Measurements from ENCODE around the gene LCE2D. TPM values are rescaled to one million over a fixed set of nuclear protein-coding genes. Genes with fewer than 3 reads are reported as not detected.

Gene LCE2D
- not detected for total RNA-seq

- H3K27me3 Mint-ChIP-seq: peaks cover 21% of the 10 kb centered on the region
- H3K4me3 Mint-ChIP-seq: no peak within 1 kb of the TSS
- no peak for ATAC-seq (replicated peaks)
- H3K4me1 Mint-ChIP-seq: no peaks in the 10 kb centered on the region
- no peak within 1 kb of the TSS for H3K27ac Mint-ChIP-seq
- no peaks in the 10 kb centered on the region for H3K36me3 Mint-ChIP-seq (ENCODE audit: low read depth)
- no peaks in the 10 kb centered on the region for H3K9me3 Mint-ChIP-seq
These were observed at the start of gene LCE2D for GRCh38 chr1:152663098-152663497. TSS of gene LCE2D (plus strand) at chr1:152663380. CDS start at chr1:152664106, 726 bp downstream.

DNA sequence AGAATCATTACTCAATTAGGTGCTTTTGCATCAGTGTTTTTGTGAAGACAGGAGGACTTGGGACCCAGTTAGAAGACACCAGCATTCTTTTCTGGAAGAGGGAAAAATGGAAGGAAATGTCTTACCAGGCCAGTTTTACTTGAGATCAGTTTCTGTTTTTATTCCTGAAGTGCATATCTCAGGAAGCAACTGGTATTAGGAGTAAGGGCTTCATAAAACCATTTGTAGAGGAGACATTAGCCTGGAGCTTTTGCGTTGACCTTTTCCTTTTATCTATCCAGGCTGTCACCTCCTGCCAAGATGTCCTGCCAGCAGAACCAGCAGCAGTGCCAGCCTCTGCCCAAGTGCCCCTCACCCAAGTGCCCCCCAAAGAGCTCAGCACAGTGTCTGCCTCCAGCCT, 49.7 kb upstream of the LCE2D start, which contains the start of gene LCE3B:
Gene LCE3B, plus strand, starts transcription at position 301 of the 400 bp plus-strand sequence. Its CDS starts 0 bp downstream, at position 301.
- peaks cover 41% of the 10 kb centered on the region for H3K27me3 Mint-ChIP-seq
- H3K4me1 Mint-ChIP-seq: no peaks in the 10 kb centered on the region
- H3K27ac Mint-ChIP-seq: no peak within 1 kb of the TSS
- no peak within 1 kb of the TSS for H3K4me3 Mint-ChIP-seq
- ATAC-seq (replicated peaks): no peak
- H3K36me3 Mint-ChIP-seq (ENCODE audit: low read depth): no peaks in the 10 kb centered on the region
- H3K9me3 Mint-ChIP-seq: peaks cover 3% of the 10 kb centered on the region

DNA sequence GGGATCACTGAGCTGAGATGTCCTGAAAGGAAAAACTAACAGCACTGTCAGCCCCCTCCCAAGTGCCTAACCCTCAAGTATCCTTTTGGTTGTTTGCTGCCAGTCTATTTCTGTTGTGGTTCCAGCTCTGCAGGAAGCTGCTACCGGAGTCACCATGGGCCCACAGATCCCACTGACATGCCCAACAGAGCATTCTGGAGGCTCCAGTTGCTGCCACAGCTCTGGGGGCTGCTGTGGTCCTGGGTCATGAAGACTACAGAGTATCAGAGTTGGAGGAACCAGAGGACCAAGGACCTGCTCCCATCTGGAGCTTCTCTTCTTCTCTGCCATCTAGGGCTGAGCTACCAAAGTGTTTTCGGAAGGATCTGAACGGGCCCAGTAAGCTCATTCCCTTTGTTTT, 41.2 kb upstream of the LCE2D start:
- peaks cover 19% of the 10 kb centered on the region for H3K27me3 Mint-ChIP-seq
- H3K4me3 Mint-ChIP-seq: no peak overlapping the region
- no peak for ATAC-seq (replicated peaks)
- H3K36me3 Mint-ChIP-seq (ENCODE audit: low read depth): no peaks in the 10 kb centered on the region
- no peaks in the 10 kb centered on the region for H3K4me1 Mint-ChIP-seq
- no peak overlapping the region for H3K27ac Mint-ChIP-seq
- H3K9me3 Mint-ChIP-seq: peaks cover 7% of the 10 kb centered on the region

GRCh38 chr1:152622803-152623202, 40.4 kb upstream of the LCE2D start, which contains the start of gene LCE3A:
TSS of gene LCE3A (minus strand) at chr1:152623103. CDS start at chr1:152623103, 0 bp downstream.
- Mint-ChIP-seq H3K27ac (no peak within 1 kb of the TSS), H3K36me3 (ENCODE audit: low read depth) (no peaks in the 10 kb centered on the region), H3K4me1 (no peaks in the 10 kb centered on the region), H3K27me3 (peaks cover 27% of the 10 kb centered on the region), H3K9me3 (peaks cover 7% of the 10 kb centered on the region), H3K4me3 (no peak within 1 kb of the TSS)
- ATAC-seq (replicated peaks): no peak

DNA sequence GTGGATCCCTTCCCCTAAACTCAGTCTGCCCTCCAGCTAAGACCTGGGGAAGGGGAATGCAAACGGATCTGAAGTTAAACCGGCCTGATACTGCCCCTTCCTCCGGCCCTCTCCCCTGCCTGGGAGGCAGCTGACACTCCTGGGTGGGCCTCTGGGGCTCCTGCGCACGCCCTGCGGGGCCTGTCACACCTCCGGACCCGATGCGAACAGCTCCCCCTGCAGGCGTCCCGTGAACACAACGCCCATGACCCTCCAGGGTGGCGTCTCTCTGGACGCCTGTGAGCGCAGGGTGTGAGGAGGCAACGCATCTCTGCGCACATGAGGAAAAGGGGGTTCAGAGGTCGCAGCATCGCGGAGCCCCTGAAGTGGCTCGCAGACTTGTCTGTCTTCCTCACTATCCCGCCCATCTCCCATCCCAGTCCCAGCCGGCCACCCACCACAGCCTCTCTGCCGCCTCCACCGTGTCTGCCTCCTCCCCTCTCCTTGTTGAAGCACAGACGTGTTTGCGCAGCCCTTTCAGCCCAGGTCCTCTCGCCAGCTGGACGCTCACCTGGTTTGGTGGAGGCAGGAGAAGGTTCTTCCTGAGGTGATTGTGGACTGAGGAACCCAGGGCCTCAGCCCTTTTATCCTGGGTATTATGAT, 39.9 kb upstream of the LCE2D start:
- no peaks in the 10 kb centered on the region for H3K36me3 Mint-ChIP-seq (ENCODE audit: low read depth)
- no peak overlapping the region for H3K27ac Mint-ChIP-seq
- peaks cover 31% of the 10 kb centered on the region for H3K27me3 Mint-ChIP-seq
- H3K4me3 Mint-ChIP-seq: no peak overlapping the region
- no peaks in the 10 kb centered on the region for H3K4me1 Mint-ChIP-seq
- no peak for ATAC-seq (replicated peaks)
- peaks cover 6% of the 10 kb centered on the region for H3K9me3 Mint-ChIP-seq

DNA sequence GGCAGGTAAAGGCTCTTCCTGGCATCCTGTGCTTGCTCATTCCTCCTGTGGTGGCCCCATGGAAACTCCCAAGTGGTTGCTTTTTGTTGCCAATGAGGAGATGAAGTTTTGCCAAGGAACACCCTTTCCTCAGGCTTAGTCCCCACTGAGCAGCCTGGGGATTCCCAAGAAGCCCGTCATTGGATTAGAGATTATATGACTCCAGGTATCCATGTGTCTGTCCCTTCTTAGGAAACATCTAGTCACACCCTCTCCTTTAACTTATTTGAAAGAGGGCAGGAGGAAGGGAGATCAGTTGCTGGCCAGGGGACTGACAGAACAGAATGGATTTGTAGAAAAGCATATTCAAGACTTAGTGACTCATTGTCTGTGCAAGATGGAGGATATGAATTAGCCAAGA, 36.4 kb upstream of the LCE2D start:
- Mint-ChIP-seq H3K36me3 (ENCODE audit: low read depth) (no peaks in the 10 kb centered on the region), H3K9me3 (no peaks in the 10 kb centered on the region), H3K4me1 (no peaks in the 10 kb centered on the region), H3K27me3 (peaks cover 35% of the 10 kb centered on the region), H3K4me3 (no peak overlapping the region), H3K27ac (no peak overlapping the region)
- ATAC-seq (replicated peaks): no peak

DNA sequence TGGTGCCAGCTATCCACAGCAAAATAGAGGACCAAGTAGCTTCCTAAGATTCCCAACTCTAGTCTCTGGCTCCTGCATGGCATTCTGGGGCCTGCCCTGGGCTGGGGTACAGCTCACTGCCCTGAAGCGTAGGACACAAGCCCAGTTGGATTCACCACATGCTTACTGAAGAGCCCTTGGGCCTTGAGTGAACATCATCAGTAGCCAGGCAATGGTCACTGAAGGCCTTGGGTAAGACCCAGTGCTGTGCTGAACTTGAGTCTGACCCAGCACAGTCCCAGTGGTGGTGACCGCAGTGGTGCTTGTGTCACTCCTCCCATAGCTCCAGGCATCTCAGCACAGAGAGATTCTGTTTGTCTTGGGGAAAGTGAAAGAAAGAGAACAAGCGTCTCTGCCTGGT, 32.6 kb upstream of the LCE2D start:
- Mint-ChIP-seq H3K27ac (no peak overlapping the region), H3K27me3 (peaks cover 26% of the 10 kb centered on the region), H3K4me1 (no peaks in the 10 kb centered on the region), H3K4me3 (no peak overlapping the region), H3K36me3 (ENCODE audit: low read depth) (no peaks in the 10 kb centered on the region), H3K9me3 (no peaks in the 10 kb centered on the region)
- no peak for ATAC-seq (replicated peaks)

DNA sequence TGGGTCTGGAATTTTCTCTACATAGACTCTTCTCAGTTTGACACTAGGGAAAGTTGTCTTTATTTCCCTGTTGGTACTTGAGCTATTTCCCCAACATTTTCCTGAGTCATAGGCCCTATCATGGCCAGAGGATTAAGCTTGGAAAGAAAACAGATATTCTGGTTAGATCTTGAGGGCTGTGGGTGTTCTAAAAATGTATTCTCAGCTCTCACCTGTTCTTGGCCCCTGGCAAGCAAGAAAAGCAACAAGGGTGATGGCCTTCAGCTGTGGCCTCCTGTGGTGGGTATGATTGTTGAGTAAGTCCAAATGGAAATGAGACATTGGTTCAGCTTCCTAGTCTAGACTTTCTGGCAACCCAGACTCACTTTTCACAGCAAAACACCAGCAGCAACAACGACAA, 22.8 kb upstream of the LCE2D start:
- peaks cover 4% of the 10 kb centered on the region for H3K27me3 Mint-ChIP-seq
- no peaks in the 10 kb centered on the region for H3K36me3 Mint-ChIP-seq (ENCODE audit: low read depth)
- peaks cover 6% of the 10 kb centered on the region for H3K9me3 Mint-ChIP-seq
- H3K4me1 Mint-ChIP-seq: no peaks in the 10 kb centered on the region
- H3K27ac Mint-ChIP-seq: no peak overlapping the region
- no peak for ATAC-seq (replicated peaks)
- H3K4me3 Mint-ChIP-seq: no peak overlapping the region

DNA sequence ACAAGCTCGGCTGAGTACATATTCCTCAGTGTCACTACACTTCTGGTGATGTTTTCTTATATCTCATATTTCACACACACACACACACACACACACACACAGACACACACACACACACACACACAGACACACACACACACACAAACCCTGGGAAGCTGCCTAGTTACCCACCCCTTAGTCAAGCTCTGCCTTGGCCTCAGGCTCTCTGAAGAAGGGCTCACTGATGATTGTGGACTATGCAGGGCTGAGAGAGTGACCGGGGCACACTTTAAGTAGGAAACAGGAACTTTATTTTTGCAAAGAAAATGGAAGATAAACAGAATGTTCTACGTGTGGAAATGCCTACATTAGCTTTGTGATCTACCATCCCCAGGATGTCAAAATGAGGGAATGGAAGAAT, 19.2 kb upstream of the LCE2D start:
- no peak for ATAC-seq (replicated peaks)
- Mint-ChIP-seq H3K36me3 (ENCODE audit: low read depth) (no peaks in the 10 kb centered on the region), H3K4me3 (no peak overlapping the region), H3K27ac (no peak overlapping the region), H3K9me3 (peaks cover 6% of the 10 kb centered on the region), H3K27me3 (peaks cover 7% of the 10 kb centered on the region), H3K4me1 (no peaks in the 10 kb centered on the region)

- H3K36me3 Mint-ChIP-seq (ENCODE audit: low read depth): no peaks in the 10 kb centered on the region
- no peaks in the 10 kb centered on the region for H3K9me3 Mint-ChIP-seq
- H3K4me3 Mint-ChIP-seq: no peak overlapping the region
- peaks cover 7% of the 10 kb centered on the region for H3K27me3 Mint-ChIP-seq
- no peak for ATAC-seq (replicated peaks)
- no peak overlapping the region for H3K27ac Mint-ChIP-seq
- no peaks in the 10 kb centered on the region for H3K4me1 Mint-ChIP-seq
These were observed 18.0 kb upstream of the LCE2D start for GRCh38 chr1:152645146-152645545.

GRCh38 chr1:152646656-152647055, 16.5 kb upstream of the LCE2D start:
- Mint-ChIP-seq H3K4me3 (no peak overlapping the region), H3K9me3 (no peaks in the 10 kb centered on the region)
- no peak for ATAC-seq (replicated peaks)

DNA sequence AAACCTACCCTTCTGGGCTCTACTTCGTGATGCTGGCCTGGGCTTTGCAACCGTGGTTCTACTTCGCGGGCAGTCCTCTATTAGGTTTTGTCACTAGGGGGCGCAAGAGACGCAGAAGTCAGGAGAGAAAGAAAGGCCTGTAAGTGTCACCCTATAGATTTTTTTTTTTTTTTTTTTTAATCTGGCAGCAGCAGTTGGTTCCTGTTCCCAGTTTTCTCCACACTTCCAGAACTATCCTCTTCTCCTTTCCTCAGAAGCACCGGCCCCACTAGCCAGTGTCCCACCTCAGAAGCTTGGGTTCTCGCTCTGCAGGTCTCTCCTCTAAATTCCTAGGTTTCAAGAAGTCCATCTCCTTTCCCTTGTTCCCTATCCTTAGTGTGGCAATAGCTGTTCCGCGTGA, 9.1 kb upstream of the LCE2D start:
- H3K36me3 Mint-ChIP-seq (ENCODE audit: low read depth): no peaks in the 10 kb centered on the region
- H3K27ac Mint-ChIP-seq: no peak overlapping the region
- ATAC-seq (replicated peaks): peak; percentile 55
- H3K9me3 Mint-ChIP-seq: no peaks in the 10 kb centered on the region
- H3K27me3 Mint-ChIP-seq: peaks cover 9% of the 10 kb centered on the region
- peaks cover 4% of the 10 kb centered on the region for H3K4me1 Mint-ChIP-seq
- no peak overlapping the region for H3K4me3 Mint-ChIP-seq

More at GRCh38 chr1:152646656-152647055, 16.5 kb upstream of the LCE2D start:
- no peaks in the 10 kb centered on the region for H3K36me3 Mint-ChIP-seq (ENCODE audit: low read depth)
- peaks cover 7% of the 10 kb centered on the region for H3K27me3 Mint-ChIP-seq
- H3K27ac Mint-ChIP-seq: no peak overlapping the region
- H3K4me1 Mint-ChIP-seq: no peaks in the 10 kb centered on the region

GRCh38 chr1:152656459-152656858, 6.7 kb upstream of the LCE2D start:
- Mint-ChIP-seq H3K9me3 (no peaks in the 10 kb centered on the region), H3K27me3 (peaks cover 12% of the 10 kb centered on the region), H3K27ac (no peak overlapping the region), H3K4me1 (peaks cover 4% of the 10 kb centered on the region), H3K36me3 (ENCODE audit: low read depth) (no peaks in the 10 kb centered on the region), H3K4me3 (no peak overlapping the region)
- ATAC-seq (replicated peaks): no peak

DNA sequence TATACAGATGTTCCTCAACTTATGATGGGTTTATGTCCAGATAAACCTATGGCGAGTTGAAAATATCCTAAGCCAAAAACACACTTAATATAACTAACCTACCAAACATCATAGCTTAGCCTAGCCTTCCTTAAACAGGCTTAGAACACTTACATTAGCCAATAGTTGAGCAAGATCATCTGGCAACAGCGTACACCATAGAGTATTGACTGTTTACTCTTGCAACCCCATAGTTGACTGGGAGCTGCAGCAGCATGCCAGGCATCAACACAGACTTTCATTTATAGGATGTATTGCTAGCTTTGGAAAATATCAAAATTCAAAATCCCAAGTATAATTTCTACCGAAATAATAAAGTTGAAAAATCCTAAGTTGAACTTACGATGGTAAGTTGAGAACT, 5.5 kb upstream of the LCE2D start:
- Mint-ChIP-seq H3K27ac (no peak overlapping the region), H3K36me3 (ENCODE audit: low read depth) (no peaks in the 10 kb centered on the region)
- ATAC-seq (replicated peaks): no peak

DNA sequence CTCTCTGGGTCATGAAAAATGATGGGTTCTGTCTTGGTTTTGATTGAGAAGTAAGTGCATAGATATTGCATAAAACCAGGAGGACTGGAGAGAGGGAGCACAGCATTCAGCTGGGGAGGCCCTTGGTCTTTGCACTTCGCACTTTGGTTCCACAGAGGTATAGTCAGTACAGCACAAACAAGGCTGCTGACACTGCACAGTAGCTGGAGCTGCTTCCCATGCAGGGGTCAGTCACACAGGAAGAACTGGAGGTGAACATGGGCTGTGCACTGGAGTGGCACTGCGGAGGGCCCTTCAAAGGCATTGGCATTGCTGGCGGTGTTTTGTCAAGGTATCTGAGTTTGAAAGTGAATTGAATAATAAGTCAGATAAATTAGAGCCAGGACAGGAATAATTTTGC, 4.5 kb upstream of the LCE2D start:
- Mint-ChIP-seq H3K36me3 (ENCODE audit: low read depth) (no peaks in the 10 kb centered on the region), H3K27ac (no peak overlapping the region), H3K27me3 (peaks cover 10% of the 10 kb centered on the region), H3K4me3 (no peak overlapping the region), H3K4me1 (peaks cover 4% of the 10 kb centered on the region), H3K9me3 (no peaks in the 10 kb centered on the region)
- ATAC-seq (replicated peaks): no peak

More for the DNA sequence above, 5.5 kb upstream of the LCE2D start:
- no peaks in the 10 kb centered on the region for H3K9me3 Mint-ChIP-seq
- H3K4me3 Mint-ChIP-seq: no peak overlapping the region
- H3K4me1 Mint-ChIP-seq: peaks cover 4% of the 10 kb centered on the region
- peaks cover 10% of the 10 kb centered on the region for H3K27me3 Mint-ChIP-seq

All from activated T-helper 17 cell treated with anti-CD3 and anti-CD28 coated beads, Interleukin-2, amount 50 U/mL, for 72 hours (primary cell).